Measurements from ENCODE around the gene CAPZA3. TPM values are rescaled to one million over a fixed set of nuclear protein-coding genes. Genes with fewer than 3 reads are reported as not detected.
"Not testable (repeated sequence)": the region's sequence is repeated elsewhere in the genome, so short reads cannot be mapped to it uniquely, and the experiment has no call there.

The CAPZA3 gene
- total and polyA plus RNA-seq, 2 donors (not counting 1 experiment from before 2014, with no cell fraction given): not detected

- Histone ChIP-seq H3K9me3 (ENCODE audit: control extremely low read depth in 1 of 3, control insufficient read depth in 2 of 3, insufficient read depth in 1 of 3, low read length in 2 of 3) (no peaks in the 10 kb centered on the region), H3K79me2 (ENCODE audit: control insufficient read depth, insufficient read depth, low read length) (no peaks in the 10 kb centered on the region), H2AFZ (ENCODE audit: insufficient read depth, low read depth, low read length, poor library complexity, severe bottlenecking) (no peak overlapping the region), H3K27ac (ENCODE audit: low read length in 2 of 2) (no peak overlapping the region), H3K9ac (ENCODE audit: low read length) (no peak overlapping the region), H3K36me3 (replicated peaks in 1 of 2; ENCODE audit: control extremely low read depth in 1 of 2, control insufficient read depth in 1 of 2, extremely low read depth in 1 of 2, insufficient read depth in 2 of 2, low read length in 1 of 2) (no peaks in the 10 kb centered on the region), H3K4me3 (ENCODE audit: control extremely low read depth in 1 of 5, extremely low read depth in 1 of 5, insufficient read depth in 1 of 5, low read depth in 2 of 5, low read length in 4 of 5) (no peak overlapping the region), H3K4me1 (ENCODE audit: control insufficient read depth in 2 of 2, insufficient read depth in 2 of 2, low read length in 2 of 2) (no peaks in the 10 kb centered on the region), H3K27me3 (replicated peaks in 1 of 4; ENCODE audit: control extremely low read depth in 1 of 4, control insufficient read depth in 3 of 4, insufficient read depth in 4 of 4, low read length in 3 of 4) (no peaks in the 10 kb centered on the region), H4K20me1 (ENCODE audit: control insufficient read depth, insufficient read depth, low read length, poor library complexity, severe bottlenecking) (no peaks in the 10 kb centered on the region), H3K4me2 (replicated peaks; ENCODE audit: low read depth, low read length, poor library complexity, severe bottlenecking) (no peak overlapping the region)
- no peaks in the 10 kb centered on the region for H3K4me1 Mint-ChIP-seq
- intact Hi-C loops (cut with micrococcal nuclease): no loop called here
- no peak overlapping the region for H3K4me3 Mint-ChIP-seq
- TF ChIP-seq CTCF (IDR thresholded peaks at IDR 0.05): no peak
- ATAC-seq (ENCODE audit: low read depth) (no peak), DNase-seq (no peak)
- WGBS (ENCODE audit: insufficient coverage): 87% methylated on average over 3 of the region's 4 CpGs
- no peaks in the 10 kb centered on the region for H3K27me3 Mint-ChIP-seq
- H3K9me3 Mint-ChIP-seq (ENCODE audit: insufficient read depth): peaks cover 7% of the 10 kb centered on the region
- ChIA-PET CTCF (no interaction called here), POLR2A (no interaction called here)
- H3K27ac Mint-ChIP-seq: no peak overlapping the region
These were observed 47.3 kb upstream of the CAPZA3 start for GRCh38 chr12:18690653-18691052.

- H3K9ac ChIP-seq (ENCODE audit: low read length); H3K4me3 Mint-ChIP-seq; H3K4me1 Mint-ChIP-seq; H3K27ac ChIP-seq (ENCODE audit: low read length in 2 of 2); H3K4me1 ChIP-seq (ENCODE audit: control insufficient read depth in 2 of 2, insufficient read depth in 2 of 2, low read length in 2 of 2); H3K4me3 ChIP-seq (ENCODE audit: control extremely low read depth in 1 of 5, extremely low read depth in 1 of 5, insufficient read depth in 1 of 5, low read depth in 2 of 5, low read length in 4 of 5); H4K20me1 ChIP-seq (ENCODE audit: control insufficient read depth, insufficient read depth, low read length, poor library complexity, severe bottlenecking); H3K79me2 ChIP-seq (ENCODE audit: control insufficient read depth, insufficient read depth, low read length); intact Hi-C loops (cut with micrococcal nuclease); H3K4me2 ChIP-seq (replicated peaks; ENCODE audit: low read depth, low read length, poor library complexity, severe bottlenecking); POLR2A ChIA-PET; H3K9me3 Mint-ChIP-seq (ENCODE audit: insufficient read depth); H3K27me3 Mint-ChIP-seq; H3K27me3 ChIP-seq (replicated peaks in 1 of 4; ENCODE audit: control extremely low read depth in 1 of 4, control insufficient read depth in 3 of 4, insufficient read depth in 4 of 4, low read length in 3 of 4); H2AFZ ChIP-seq (ENCODE audit: insufficient read depth, low read depth, low read length, poor library complexity, severe bottlenecking); H3K36me3 ChIP-seq (replicated peaks in 1 of 2; ENCODE audit: control extremely low read depth in 1 of 2, control insufficient read depth in 1 of 2, extremely low read depth in 1 of 2, insufficient read depth in 2 of 2, low read length in 1 of 2); H3K27ac Mint-ChIP-seq; CTCF ChIA-PET; DNase-seq; ATAC-seq (ENCODE audit: low read depth); H3K9me3 ChIP-seq (ENCODE audit: control extremely low read depth in 1 of 3, control insufficient read depth in 2 of 3, insufficient read depth in 1 of 3, low read length in 2 of 3): not testable (repeated sequence)
- no CpG with 5 or more reads among the region's 5 CpGs for WGBS (ENCODE audit: insufficient coverage)
These were observed 43.9 kb upstream of the CAPZA3 start for GRCh38 chr12:18693986-18694385.
